Measurements from ENCODE around the gene PLEKHA1.

The PLEKHA1 gene

GRCh38 chr10:122374237-122374858 lies at the start of gene PLEKHA1:
TSS of gene PLEKHA1 (plus strand) at chr10:122374708. CDS start at chr10:122393201, 18,493 bp downstream.
- Histone ChIP-seq H2AFZ (ENCODE audit: low read length) (no peak within 1 kb of the TSS), H3K4me2 (ENCODE audit: low read length) (no peak within 1 kb of the TSS), H3K9me2 (ENCODE audit: low read depth, low read length) (no peaks in the 10 kb centered on the region), H3K4me3 (ENCODE audit: low read depth, low read length, poor library complexity, severe bottlenecking) (no peak within 1 kb of the TSS), H3K4me1 (ENCODE audit: insufficient read depth, low read length, severe bottlenecking) (no peaks in the 10 kb centered on the region), H3K79me2 (ENCODE audit: insufficient read depth, low read length) (no peaks in the 10 kb centered on the region), H3K27ac (ENCODE audit: low read depth, low read length, poor library complexity, severe bottlenecking) (no peak within 1 kb of the TSS), H4K20me1 (ENCODE audit: insufficient read depth, low read length) (no peaks in the 10 kb centered on the region), H3K9ac (ENCODE audit: low read length) (no peak within 1 kb of the TSS), H3F3A (ENCODE audit: insufficient read depth, low read length) (no peaks in the 10 kb centered on the region), H3K9me3 (ENCODE audit: low read length) (no peaks in the 10 kb centered on the region), H3K27me3 (ENCODE audit: insufficient read depth, low read length) (no peaks in the 10 kb centered on the region), H3K36me3 (ENCODE audit: insufficient read depth, low read length) (no peaks in the 10 kb centered on the region)
- TF ChIP-seq EZH2 (IDR thresholded peaks at IDR 0.05; ENCODE audit: borderline replicate concordance, low read length) (no peak), CTCF (IDR thresholded peaks at IDR 0.05; ENCODE audit: low read length) (no peak)

DNA sequence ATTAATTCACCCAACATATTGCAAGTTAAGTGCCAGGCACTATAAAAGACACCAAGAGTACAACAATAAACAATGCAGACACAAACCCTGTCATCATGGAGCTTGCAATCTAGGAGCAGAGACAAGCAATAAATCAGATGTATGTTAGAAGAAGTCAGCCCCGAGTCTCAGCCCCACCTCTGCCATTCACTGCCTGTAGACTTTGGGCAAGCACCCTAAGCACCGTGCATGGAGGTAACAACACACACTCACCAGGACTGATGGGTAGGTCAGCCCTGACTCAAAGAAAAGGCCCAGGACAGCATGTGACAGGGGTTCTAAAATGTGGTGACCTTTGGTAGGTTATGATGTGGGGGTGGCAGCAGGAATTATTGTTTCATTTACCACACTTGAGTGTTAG lies 49.3 kb upstream of the PLEKHA1 start:
- no peak for TF ChIP-seq CTCF (IDR thresholded peaks at IDR 0.05; ENCODE audit: low read length)
- no peak for TF ChIP-seq EZH2 (IDR thresholded peaks at IDR 0.05; ENCODE audit: borderline replicate concordance, low read length)
- Histone ChIP-seq H2AFZ (ENCODE audit: low read length) (no peak overlapping the region), H3K79me2 (ENCODE audit: insufficient read depth, low read length) (no peaks in the 10 kb centered on the region), H3K9ac (ENCODE audit: low read length) (no peak overlapping the region), H3K4me2 (ENCODE audit: low read length) (no peak overlapping the region), H3K9me2 (ENCODE audit: low read depth, low read length) (no peaks in the 10 kb centered on the region), H3K9me3 (ENCODE audit: low read length) (no peaks in the 10 kb centered on the region), H3K36me3 (ENCODE audit: insufficient read depth, low read length) (no peaks in the 10 kb centered on the region), H3K4me3 (ENCODE audit: low read depth, low read length, poor library complexity, severe bottlenecking) (no peak overlapping the region), H3K4me1 (ENCODE audit: insufficient read depth, low read length, severe bottlenecking) (no peaks in the 10 kb centered on the region), H3K27me3 (ENCODE audit: insufficient read depth, low read length) (no peaks in the 10 kb centered on the region), H3F3A (ENCODE audit: insufficient read depth, low read length) (no peaks in the 10 kb centered on the region), H3K27ac (ENCODE audit: low read depth, low read length, poor library complexity, severe bottlenecking) (no peak overlapping the region), H4K20me1 (ENCODE audit: insufficient read depth, low read length) (no peaks in the 10 kb centered on the region)

DNA sequence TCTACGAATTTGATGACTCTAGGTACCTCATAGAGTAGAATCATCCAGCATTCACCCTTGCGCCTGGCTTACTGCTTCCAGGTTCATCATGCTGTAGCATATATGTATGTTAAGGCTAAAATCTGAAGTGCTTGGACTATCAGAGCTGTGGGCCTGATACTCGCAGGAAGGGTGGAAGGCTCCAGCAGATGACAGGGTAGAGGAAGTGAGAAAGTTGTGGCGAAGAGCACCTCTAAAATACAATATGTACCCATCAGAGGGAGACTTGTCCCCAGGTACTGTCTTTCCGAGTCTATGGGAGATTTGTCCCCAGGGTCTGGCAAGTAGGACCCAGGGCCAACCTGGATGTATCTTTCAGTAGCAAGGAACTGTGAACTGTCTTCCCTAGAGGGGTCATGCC lies 48.1 kb upstream of the PLEKHA1 start:
- H4K20me1 ChIP-seq (ENCODE audit: insufficient read depth, low read length) = no peaks in the 10 kb centered on the region
- H3K4me3 ChIP-seq (ENCODE audit: low read depth, low read length, poor library complexity, severe bottlenecking) = no peak overlapping the region
- no peak overlapping the region for H3K27ac ChIP-seq (ENCODE audit: low read depth, low read length, poor library complexity, severe bottlenecking)
- H2AFZ ChIP-seq (ENCODE audit: low read length) = no peak overlapping the region
- H3K4me2 ChIP-seq (ENCODE audit: low read length) = no peak overlapping the region
- no peaks in the 10 kb centered on the region for H3K4me1 ChIP-seq (ENCODE audit: insufficient read depth, low read length, severe bottlenecking)
- no peak for TF ChIP-seq EZH2 (IDR thresholded peaks at IDR 0.05; ENCODE audit: borderline replicate concordance, low read length)
- no peak for TF ChIP-seq CTCF (IDR thresholded peaks at IDR 0.05; ENCODE audit: low read length)
- H3K79me2 ChIP-seq (ENCODE audit: insufficient read depth, low read length) = no peaks in the 10 kb centered on the region
- no peaks in the 10 kb centered on the region for H3K9me3 ChIP-seq (ENCODE audit: low read length)
- H3K9ac ChIP-seq (ENCODE audit: low read length) = no peak overlapping the region
- H3F3A ChIP-seq (ENCODE audit: insufficient read depth, low read length) = no peaks in the 10 kb centered on the region
- H3K27me3 ChIP-seq (ENCODE audit: insufficient read depth, low read length) = no peaks in the 10 kb centered on the region
- no peaks in the 10 kb centered on the region for H3K9me2 ChIP-seq (ENCODE audit: low read depth, low read length)
- H3K36me3 ChIP-seq (ENCODE audit: insufficient read depth, low read length) = no peaks in the 10 kb centered on the region

Data from OCI-LY1 (cell line).